HepG2 (cell line): Measurements from ENCODE around the gene FGGY.

Experiments used
- CREB1 ChIP-seq, 2 experiments: fragments of 450-650 bp in 1 of 2; IDR thresholded peaks; 2 replicates each; pipeline ENCODE4 v1.6.1; 2016 to 2017; ENCODE audit warnings: control low read depth in 1 of 2, mild to moderate bottlenecking in 1 of 2, missing compliant biosample characterization in 1 of 2, missing genetic modification characterization in 1 of 2
- CREM ChIP-seq, 2 experiments: sonication (generic) in 1 of 2; formaldehyde crosslinking in 1 of 2; IDR thresholded peaks; 2 replicates each; pipeline versions ENCODE4 v1.4.0 to v1.6.1; 2016 to 2020; ENCODE audit warnings: antibody characterized with exemption in 1 of 2, mild to moderate bottlenecking in 1 of 2, missing genetic modification reagents in 1 of 2
- EED ChIP-seq: sonication (generic); formaldehyde crosslinking; IDR thresholded peaks from 2 replicates; pipeline ENCODE4 v1.5.0; 2020; ENCODE audit warnings: mild to moderate bottlenecking, missing genetic modification reagents
- EZH2 ChIP-seq: conservative IDR thresholded peaks from 2 replicates; pipeline ENCODE4 v1.6.1; 2012; ENCODE audit warnings: mild to moderate bottlenecking, low read depth, low read length, moderate library complexity
- FOXP1 ChIP-seq, 2 experiments: fragments of 450-650 bp in 1 of 2; IDR thresholded peaks; 2 replicates each; pipeline ENCODE4 v1.6.1; 2017 to 2018; ENCODE audit warnings: antibody characterized with exemption in 1 of 2
- POLR2A ChIP-seq, 2 experiments: IDR thresholded peaks; 2 replicates each; pipeline ENCODE4 v1.6.1; 2011; ENCODE audit warnings: low read depth in 2 of 2, low read length in 2 of 2, mild to moderate bottlenecking in 1 of 2, moderate library complexity in 1 of 2; ENCODE audit not compliant: insufficient read depth in 1 of 2
- YEATS2 ChIP-seq: sonication (generic); formaldehyde crosslinking; IDR thresholded peaks from 2 replicates; pipeline ENCODE4 v1.4.0; 2020; ENCODE audit warnings: missing genetic modification reagents, borderline replicate concordance
- ZNF12 ChIP-seq: sonication (generic); formaldehyde crosslinking; IDR thresholded peaks from 2 replicates; pipeline ENCODE4 v1.5.0; 2020; ENCODE audit warnings: missing genetic modification reagents
- TF ChIP-seq, protein P1 (sequence below): sonication (generic); formaldehyde crosslinking; IDR thresholded peaks from 2 replicates; pipeline ENCODE4 v1.5.0; 2020; ENCODE audit warnings: mild to moderate bottlenecking, missing genetic modification reagents, moderate library complexity
- TF ChIP-seq, protein P2 (sequence below): sonication (generic); formaldehyde crosslinking; IDR thresholded peaks from 2 replicates; pipeline ENCODE4 v1.4.0; 2020; ENCODE audit warnings: missing genetic modification reagents
- TF ChIP-seq, protein P3 (sequence below): sonication (generic); formaldehyde crosslinking; IDR thresholded peaks from 2 replicates; pipeline ENCODE4 v1.4.0; 2020; ENCODE audit warnings: missing genetic modification reagents

DNA sequence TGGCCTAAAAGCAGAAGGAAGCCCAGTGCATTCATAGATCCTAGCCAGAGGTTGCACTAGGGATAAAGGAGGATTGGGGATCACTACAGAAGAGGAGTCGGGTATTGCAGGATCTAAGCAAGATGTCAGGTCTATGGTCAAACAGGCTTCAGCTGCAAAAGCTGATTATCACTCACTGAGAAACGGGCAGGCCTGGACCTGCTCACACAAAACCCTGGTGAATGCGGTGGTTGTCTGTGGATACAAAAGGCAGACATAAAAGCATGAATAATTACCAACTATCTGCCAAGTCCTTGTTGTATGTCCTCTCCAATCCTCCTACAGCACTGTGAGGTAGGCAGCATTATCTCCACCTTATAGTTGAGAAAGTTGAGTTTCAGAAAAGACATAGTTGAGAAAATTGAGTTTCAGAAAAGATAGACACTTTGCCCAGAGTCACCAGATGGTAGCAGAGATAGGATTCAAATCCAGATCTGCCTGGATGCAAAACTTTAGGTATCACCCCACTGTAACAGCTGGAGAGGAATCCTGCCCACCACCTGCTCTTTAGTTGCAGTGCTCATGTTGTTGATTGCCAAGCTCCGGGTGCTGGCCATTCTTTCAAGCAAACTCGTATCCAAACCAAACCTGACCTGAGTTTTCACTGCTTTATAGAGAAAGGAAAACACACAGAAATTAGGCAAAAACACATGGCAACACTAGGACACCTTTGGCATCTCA lies 468.3 kb downstream of the FGGY start:
- TF ChIP-seq YEATS2 (CRISPR knock-in tag) (no peak), EED (CRISPR knock-in tag) (no peak), CREB1 (IDR thresholded peaks at IDR 0.05) (no peak), CREB1 (CRISPR knock-in tag; IDR thresholded peaks at IDR 0.05) (no peak), EZH2 (no peak), POLR2A (IDR thresholded peaks at IDR 0.05; ENCODE audit: insufficient read depth in 1 of 2, low read depth in 2 of 2, low read length in 2 of 2) (no peak), ZNF12 (CRISPR knock-in tag) (no peak), FOXP1 (IDR thresholded peaks at IDR 0.05) (no peak), FOXP1 (CRISPR knock-in tag; IDR thresholded peaks at IDR 0.05) (no peak), CREM (IDR thresholded peaks at IDR 0.05) (no peak), CREM (CRISPR knock-in tag; IDR thresholded peaks at IDR 0.05) (no peak)
- TF ChIP-seq, protein P1, sequence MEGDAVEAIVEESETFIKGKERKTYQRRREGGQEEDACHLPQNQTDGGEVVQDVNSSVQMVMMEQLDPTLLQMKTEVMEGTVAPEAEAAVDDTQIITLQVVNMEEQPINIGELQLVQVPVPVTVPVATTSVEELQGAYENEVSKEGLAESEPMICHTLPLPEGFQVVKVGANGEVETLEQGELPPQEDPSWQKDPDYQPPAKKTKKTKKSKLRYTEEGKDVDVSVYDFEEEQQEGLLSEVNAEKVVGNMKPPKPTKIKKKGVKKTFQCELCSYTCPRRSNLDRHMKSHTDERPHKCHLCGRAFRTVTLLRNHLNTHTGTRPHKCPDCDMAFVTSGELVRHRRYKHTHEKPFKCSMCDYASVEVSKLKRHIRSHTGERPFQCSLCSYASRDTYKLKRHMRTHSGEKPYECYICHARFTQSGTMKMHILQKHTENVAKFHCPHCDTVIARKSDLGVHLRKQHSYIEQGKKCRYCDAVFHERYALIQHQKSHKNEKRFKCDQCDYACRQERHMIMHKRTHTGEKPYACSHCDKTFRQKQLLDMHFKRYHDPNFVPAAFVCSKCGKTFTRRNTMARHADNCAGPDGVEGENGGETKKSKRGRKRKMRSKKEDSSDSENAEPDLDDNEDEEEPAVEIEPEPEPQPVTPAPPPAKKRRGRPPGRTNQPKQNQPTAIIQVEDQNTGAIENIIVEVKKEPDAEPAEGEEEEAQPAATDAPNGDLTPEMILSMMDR (CRISPR knock-in tag) = no peak
- TF ChIP-seq, protein P2, sequence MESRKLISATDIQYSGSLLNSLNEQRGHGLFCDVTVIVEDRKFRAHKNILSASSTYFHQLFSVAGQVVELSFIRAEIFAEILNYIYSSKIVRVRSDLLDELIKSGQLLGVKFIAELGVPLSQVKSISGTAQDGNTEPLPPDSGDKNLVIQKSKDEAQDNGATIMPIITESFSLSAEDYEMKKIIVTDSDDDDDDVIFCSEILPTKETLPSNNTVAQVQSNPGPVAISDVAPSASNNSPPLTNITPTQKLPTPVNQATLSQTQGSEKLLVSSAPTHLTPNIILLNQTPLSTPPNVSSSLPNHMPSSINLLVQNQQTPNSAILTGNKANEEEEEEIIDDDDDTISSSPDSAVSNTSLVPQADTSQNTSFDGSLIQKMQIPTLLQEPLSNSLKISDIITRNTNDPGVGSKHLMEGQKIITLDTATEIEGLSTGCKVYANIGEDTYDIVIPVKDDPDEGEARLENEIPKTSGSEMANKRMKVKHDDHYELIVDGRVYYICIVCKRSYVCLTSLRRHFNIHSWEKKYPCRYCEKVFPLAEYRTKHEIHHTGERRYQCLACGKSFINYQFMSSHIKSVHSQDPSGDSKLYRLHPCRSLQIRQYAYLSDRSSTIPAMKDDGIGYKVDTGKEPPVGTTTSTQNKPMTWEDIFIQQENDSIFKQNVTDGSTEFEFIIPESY = no peak
- TF ChIP-seq, protein P3, sequence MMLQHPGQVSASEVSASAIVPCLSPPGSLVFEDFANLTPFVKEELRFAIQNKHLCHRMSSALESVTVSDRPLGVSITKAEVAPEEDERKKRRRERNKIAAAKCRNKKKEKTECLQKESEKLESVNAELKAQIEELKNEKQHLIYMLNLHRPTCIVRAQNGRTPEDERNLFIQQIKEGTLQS (CRISPR knock-in tag) = no peak
